ENCODE results near the gene RECQL.

DNA sequence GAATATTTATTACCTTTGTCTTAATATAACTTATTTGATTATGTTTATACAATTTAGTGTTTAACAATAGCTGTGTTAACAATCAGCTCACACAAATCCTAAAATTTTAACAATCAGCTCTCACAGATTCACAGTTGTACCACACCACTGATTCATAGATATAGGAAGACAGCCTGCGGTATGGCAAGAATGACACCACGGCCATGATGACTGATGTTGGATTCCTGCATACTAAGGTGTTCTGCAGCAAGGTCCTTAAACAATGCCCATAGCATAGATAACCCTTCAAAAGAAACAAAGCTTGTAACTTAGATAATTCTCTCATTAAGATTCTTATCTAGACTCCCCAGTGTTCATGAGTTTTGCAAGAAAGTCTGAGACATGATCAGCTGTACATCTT is 67.9 kb downstream of the RECQL start:
- TF ChIP-seq POLR2A (IDR thresholded peaks at IDR 0.05; ENCODE audit: low read depth) (no peak), POLR2AphosphoS5 (IDR thresholded peaks at IDR 0.05) (no peak)
